KMS-11 (cell line): ENCODE results near the gene NFE2L3.
"Not testable (repeated sequence)": the region's sequence is repeated elsewhere in the genome, so short reads cannot be mapped to it uniquely, and the experiment has no call there.

ENCODE experiments used
- H2AFZ ChIP-seq: fragments of 200-600 bp; sonication (generic); 2 replicates; pipeline ENCODE4 v1.6.1; 2016; ENCODE audit warnings: antibody characterized with exemption, mixed run types, low read depth
- H3K27ac ChIP-seq: fragments of 200-600 bp; sonication (generic); 2 replicates; pipeline ENCODE4 v1.6.1; 2016; ENCODE audit warnings: mild to moderate bottlenecking, mixed run types
- H3K27me3 ChIP-seq: fragments of 200-600 bp; sonication (generic); 2 replicates; pipeline ENCODE4 v1.6.1; 2017; ENCODE audit warnings: mild to moderate bottlenecking, low read depth, mixed run types, moderate library complexity; ENCODE audit not compliant: insufficient read depth
- H3K36me3 ChIP-seq: fragments of 200-600 bp; sonication (generic); 2 replicates; pipeline ENCODE4 v1.6.1; 2017; ENCODE audit warnings: mild to moderate bottlenecking, mixed run types; ENCODE audit not compliant: insufficient read depth
- H3K4me1 ChIP-seq: fragments of 200-600 bp; sonication (generic); 2 replicates; pipeline ENCODE4 v1.6.1; 2016; ENCODE audit warnings: mild to moderate bottlenecking, low read depth, mixed run types; ENCODE audit not compliant: poor library complexity, severe bottlenecking
- H3K4me2 ChIP-seq: fragments of 200-600 bp; sonication (generic); 2 replicates; pipeline ENCODE4 v1.7.0; 2016; ENCODE audit warnings: mild to moderate bottlenecking, mixed run types
- H3K4me3 ChIP-seq: fragments of 200-600 bp; sonication (generic); IDR thresholded peaks from 2 replicates; pipeline ENCODE4 v1.6.1; 2017; ENCODE audit warnings: low read depth, low read length, mixed read lengths; ENCODE audit not compliant: insufficient read depth
- H3K79me2 ChIP-seq: fragments of 200-600 bp; sonication (generic); 2 replicates; pipeline ENCODE4 v1.6.1; 2016; ENCODE audit warnings: low read depth, mixed run types; ENCODE audit not compliant: insufficient read depth
- H3K9ac ChIP-seq: fragments of 200-600 bp; sonication (generic); 2 replicates; pipeline ENCODE4 v1.6.1; 2016; ENCODE audit warnings: mild to moderate bottlenecking, mixed run types
- H4K20me1 ChIP-seq: fragments of 200-600 bp; sonication (generic); 2 replicates; pipeline ENCODE4 v1.6.1; 2016; ENCODE audit warnings: mild to moderate bottlenecking, mixed run types; ENCODE audit not compliant: insufficient read depth
- TF ChIP-seq, protein P1 (sequence below): fragments of 200-600 bp; sonication (generic); conservative IDR thresholded peaks from 2 replicates; pipeline ENCODE4 v1.6.1; 2017; ENCODE audit warnings: low read depth, mild to moderate bottlenecking, antibody characterized with exemption, low read length, moderate library complexity, mixed read lengths

NFE2L3 gene

DNA sequence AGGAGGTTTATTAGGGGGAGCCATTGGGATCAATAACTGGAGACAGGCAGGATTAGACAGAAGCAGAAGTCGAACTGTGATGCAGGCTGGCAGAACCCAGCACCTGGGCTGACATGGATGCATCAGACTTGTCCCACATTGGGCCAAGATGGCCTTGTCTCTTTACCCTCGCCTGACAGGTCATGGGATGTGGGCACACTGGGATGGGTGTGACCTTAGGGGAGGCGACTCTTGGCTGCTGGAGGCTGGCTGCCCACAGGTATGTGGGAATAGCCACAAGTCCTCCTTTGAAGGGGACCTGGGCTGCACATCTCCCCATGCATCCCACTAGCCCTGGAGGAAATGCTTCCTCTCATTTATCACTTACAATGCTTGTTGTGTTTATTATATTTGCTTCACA lies 17.3 kb downstream of the NFE2L3 start:
- H3K27me3 ChIP-seq = no peaks in the 10 kb centered on the region
- TF ChIP-seq, protein P1, sequence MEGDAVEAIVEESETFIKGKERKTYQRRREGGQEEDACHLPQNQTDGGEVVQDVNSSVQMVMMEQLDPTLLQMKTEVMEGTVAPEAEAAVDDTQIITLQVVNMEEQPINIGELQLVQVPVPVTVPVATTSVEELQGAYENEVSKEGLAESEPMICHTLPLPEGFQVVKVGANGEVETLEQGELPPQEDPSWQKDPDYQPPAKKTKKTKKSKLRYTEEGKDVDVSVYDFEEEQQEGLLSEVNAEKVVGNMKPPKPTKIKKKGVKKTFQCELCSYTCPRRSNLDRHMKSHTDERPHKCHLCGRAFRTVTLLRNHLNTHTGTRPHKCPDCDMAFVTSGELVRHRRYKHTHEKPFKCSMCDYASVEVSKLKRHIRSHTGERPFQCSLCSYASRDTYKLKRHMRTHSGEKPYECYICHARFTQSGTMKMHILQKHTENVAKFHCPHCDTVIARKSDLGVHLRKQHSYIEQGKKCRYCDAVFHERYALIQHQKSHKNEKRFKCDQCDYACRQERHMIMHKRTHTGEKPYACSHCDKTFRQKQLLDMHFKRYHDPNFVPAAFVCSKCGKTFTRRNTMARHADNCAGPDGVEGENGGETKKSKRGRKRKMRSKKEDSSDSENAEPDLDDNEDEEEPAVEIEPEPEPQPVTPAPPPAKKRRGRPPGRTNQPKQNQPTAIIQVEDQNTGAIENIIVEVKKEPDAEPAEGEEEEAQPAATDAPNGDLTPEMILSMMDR = no peak

DNA sequence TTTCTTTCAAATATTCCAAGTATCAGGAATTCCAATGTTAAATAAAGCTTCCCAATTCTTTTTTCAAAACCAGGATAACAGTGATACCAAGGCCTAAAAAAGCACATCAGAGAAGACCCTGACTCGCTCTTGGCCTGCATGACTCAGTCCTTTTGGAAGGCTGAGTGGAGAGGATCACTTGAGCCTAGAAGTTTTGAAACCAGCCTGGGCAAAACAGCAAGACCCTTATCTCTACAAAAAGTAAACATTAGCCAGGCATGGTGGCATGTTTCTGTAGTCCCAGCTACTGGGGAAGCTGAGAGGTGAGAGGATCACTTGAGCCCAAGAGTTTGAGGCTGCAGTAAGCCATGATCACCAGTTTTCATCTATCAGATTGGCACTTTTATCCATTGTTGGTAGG lies 18.7 kb downstream of the NFE2L3 start:
- Histone ChIP-seq H3K36me3 (no peaks in the 10 kb centered on the region; the same call in 1 of the 2 replicates), H3K4me2 (no peak overlapping the region), H3K27me3 (no peaks in the 10 kb centered on the region), H4K20me1 (peaks cover 36% of the 10 kb centered on the region), H3K27ac (no peak overlapping the region), H2AFZ (no peak overlapping the region), H3K4me3 (no peak overlapping the region), H3K79me2 (peaks cover 100% of the 10 kb centered on the region), H3K9ac (no peak overlapping the region), H3K4me1 (peaks cover 41% of the 10 kb centered on the region)
- TF ChIP-seq, protein P1 = no peak

More for the DNA sequence above, 17.3 kb downstream of the NFE2L3 start:
- Histone ChIP-seq H3K9ac (no peak overlapping the region), H3K4me2 (no peak overlapping the region), H3K27ac (no peak overlapping the region), H3K79me2 (peaks cover 100% of the 10 kb centered on the region), H3K4me3 (no peak overlapping the region), H2AFZ (no peak overlapping the region), H4K20me1 (peaks cover 38% of the 10 kb centered on the region), H3K4me1 (peaks cover 42% of the 10 kb centered on the region), H3K36me3 (no peaks in the 10 kb centered on the region; the same call in 1 of the 2 replicates)

DNA sequence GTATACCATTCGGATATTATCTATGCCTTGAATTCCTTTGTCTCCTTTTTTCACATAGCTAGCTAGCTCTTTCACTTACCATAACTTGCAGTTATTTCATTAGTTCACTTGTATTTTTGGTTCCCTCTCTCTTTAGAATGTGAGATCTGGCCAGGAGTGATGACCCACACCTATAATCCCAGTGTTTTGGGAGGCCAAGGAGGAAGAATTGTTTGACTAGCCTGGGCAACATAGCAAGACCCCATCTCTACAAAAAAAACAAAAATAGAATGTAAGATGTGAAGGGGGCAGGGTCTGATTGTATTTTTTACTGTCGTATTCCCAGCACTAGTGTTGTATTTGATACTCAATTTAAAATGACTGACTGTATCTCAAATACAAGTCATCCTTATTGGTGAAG lies 19.6 kb downstream of the NFE2L3 start:
- Histone ChIP-seq H3K27ac (no peak overlapping the region), H3K36me3 (no peaks in the 10 kb centered on the region; the same call in 1 of the 2 replicates), H3K4me3 (no peak overlapping the region), H3K27me3 (no peaks in the 10 kb centered on the region), H3K4me1 (peaks cover 32% of the 10 kb centered on the region), H3K4me2 (no peak overlapping the region), H3K79me2 (peaks cover 90% of the 10 kb centered on the region), H2AFZ (no peak overlapping the region), H3K9ac (no peak overlapping the region), H4K20me1 (peaks cover 28% of the 10 kb centered on the region)
- TF ChIP-seq, protein P1 = no peak

DNA sequence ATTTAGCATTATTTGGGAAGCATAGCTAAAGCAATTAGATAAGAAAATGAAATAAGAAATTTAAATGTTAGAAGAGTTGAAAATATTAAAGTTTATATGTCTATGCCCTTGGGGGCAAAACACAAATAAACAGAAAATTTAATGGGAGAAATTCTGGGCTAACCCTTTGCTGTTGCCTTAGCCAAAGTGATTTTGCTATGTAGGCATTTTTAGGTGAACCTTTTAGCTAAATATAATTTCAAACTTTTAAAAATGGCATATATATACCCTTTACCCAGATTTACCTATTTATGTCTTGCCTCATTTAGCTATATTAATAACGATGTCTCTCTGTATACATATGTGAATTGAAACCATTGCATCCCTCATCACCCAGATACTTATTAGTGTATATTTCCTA lies 20.1 kb downstream of the NFE2L3 start:
- no peak overlapping the region for H3K27ac ChIP-seq
- no peak overlapping the region for H3K9ac ChIP-seq
- H4K20me1 ChIP-seq = peaks cover 24% of the 10 kb centered on the region
- TF ChIP-seq, protein P1 = no peak
- no peak overlapping the region for H3K4me3 ChIP-seq
- H3K4me1 ChIP-seq = peaks cover 27% of the 10 kb centered on the region
- H3K4me2 ChIP-seq = no peak overlapping the region
- no peaks in the 10 kb centered on the region; the same call in 1 of the 2 replicates for H3K36me3 ChIP-seq
- H3K27me3 ChIP-seq = no peaks in the 10 kb centered on the region
- peaks cover 86% of the 10 kb centered on the region for H3K79me2 ChIP-seq
- no peak overlapping the region for H2AFZ ChIP-seq

DNA sequence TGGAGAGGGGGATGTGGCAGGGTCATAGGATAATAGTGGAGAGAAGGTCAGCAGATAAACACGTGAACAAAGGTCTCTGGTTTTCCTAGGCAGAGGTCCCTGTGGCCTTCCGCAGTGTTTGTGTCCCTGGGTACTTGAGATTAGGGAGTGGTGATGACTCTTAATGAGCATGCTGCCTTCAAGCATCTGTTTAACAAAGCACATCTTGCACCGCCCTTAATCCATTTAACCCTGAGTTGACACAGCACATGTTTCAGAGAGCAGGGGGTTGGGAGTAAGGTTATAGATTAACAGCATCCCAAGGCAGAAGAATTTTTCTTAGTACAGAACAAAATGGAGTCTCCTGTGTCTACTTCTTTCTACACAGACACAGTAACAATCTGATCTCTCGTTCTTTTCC lies 23.9 kb downstream of the NFE2L3 start:
- Histone ChIP-seq H3K4me1 (peaks cover 14% of the 10 kb centered on the region), H3K79me2 (peaks cover 59% of the 10 kb centered on the region)
- not testable (repeated sequence) for H3K36me3 ChIP-seq, H2AFZ ChIP-seq, H3K9ac ChIP-seq, H3K27me3 ChIP-seq, H4K20me1 ChIP-seq, H3K4me3 ChIP-seq, H3K4me2 ChIP-seq, H3K27ac ChIP-seq

DNA sequence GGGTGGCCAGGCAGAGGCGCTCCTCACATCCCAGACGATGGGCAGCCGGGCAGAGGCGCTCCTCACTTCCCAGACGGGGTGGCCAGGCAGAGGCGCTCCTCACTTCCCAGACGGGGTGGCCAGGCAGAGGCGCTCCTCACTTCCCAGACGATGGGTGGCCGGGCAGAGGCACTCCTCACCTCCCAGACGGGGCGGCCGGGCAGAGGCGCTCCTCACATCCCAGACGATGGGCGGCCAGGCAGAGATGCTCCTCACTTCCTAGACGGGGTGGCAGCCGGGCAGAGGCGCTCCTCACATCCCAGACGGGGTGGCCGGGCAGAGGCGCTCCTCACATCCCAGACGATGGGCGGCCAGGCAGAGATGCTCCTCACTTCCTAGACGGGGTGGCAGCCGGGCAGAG lies 24.7 kb downstream of the NFE2L3 start:
- H3K36me3 ChIP-seq, H3K4me2 ChIP-seq, H4K20me1 ChIP-seq, H3K9ac ChIP-seq, H3K27ac ChIP-seq, H3K27me3 ChIP-seq, H3K4me3 ChIP-seq, H2AFZ ChIP-seq: not testable (repeated sequence)
- Histone ChIP-seq H3K4me1 (peaks cover 21% of the 10 kb centered on the region), H3K79me2 (peaks cover 52% of the 10 kb centered on the region)

DNA sequence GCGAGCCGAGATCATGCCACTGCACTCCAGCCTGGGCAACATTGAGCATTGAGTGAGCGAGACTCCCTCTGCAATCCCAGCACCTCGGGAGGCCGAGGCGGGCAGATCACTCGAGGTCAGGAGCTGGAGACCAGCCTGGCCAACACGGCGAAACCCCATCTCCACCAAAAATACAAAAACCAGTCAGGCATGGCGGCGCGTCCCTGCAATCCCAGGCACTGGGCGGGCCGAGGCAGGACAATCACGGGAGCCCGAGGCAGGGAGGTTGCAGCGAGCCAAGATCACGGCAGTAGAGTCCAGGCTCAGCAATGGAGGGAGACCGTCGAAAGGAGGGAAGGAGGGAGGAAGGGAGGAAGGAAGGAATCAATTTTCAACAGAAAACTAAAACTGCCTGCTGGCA lies 25.3 kb downstream of the NFE2L3 start:
- Histone ChIP-seq H3K79me2 (peaks cover 46% of the 10 kb centered on the region), H3K4me1 (peaks cover 18% of the 10 kb centered on the region)
- not testable (repeated sequence) for H3K9ac ChIP-seq, H3K4me2 ChIP-seq, H4K20me1 ChIP-seq, H2AFZ ChIP-seq, H3K4me3 ChIP-seq, H3K27ac ChIP-seq, H3K27me3 ChIP-seq, H3K36me3 ChIP-seq
